ENCODE data around the gene PYGO2.
A peak's percentile ranks its signal among the peaks of the same experiment; 100 is the strongest.
"Not testable (repeated sequence)": the region's sequence is repeated elsewhere in the genome, so short reads cannot be mapped to it uniquely, and the experiment has no call there.

PYGO2 gene

DNA sequence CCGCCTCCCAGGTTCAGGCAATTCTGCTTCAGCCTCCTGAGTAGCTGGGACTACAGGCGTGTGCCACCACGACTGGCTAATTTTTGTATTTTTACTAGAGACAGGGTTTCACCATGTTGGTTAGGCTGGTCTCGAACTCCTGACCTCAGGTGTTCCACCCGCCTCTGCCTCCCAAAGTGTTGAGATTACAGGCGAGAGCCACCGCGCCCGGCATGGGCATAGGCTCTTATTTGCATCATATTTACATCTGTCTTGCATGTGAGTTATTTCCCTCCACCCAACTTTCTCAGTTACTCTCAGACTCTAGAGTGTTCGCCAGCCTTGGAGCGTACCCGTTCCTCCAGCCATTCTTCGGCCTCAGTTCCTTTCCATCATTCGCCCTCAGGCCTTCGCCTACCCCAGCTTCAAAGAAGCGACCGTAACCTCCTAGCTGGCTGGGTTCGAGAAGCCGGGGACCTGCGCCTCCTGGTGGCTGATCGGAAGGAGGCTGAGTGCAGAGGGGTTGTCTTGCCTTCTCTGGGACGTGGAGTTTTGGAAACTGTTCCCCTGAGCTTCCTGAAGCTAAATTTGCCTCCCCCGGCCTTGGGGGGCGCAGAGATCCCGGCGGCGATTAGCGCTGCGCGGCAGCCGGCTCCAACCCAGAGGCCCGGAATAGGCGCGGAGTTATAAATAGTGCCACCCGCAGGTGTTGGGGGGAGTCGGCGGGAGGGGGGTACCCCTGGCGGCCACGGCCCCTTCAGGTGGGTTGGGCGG, 37.4 kb upstream of the PYGO2 start:
- no peak for DNase-seq (ENCODE audit: low read depth)
- no peak overlapping the region for H3K4me3 ChIP-seq (ENCODE audit: low read depth, low read length)
- TF ChIP-seq, protein P1, sequence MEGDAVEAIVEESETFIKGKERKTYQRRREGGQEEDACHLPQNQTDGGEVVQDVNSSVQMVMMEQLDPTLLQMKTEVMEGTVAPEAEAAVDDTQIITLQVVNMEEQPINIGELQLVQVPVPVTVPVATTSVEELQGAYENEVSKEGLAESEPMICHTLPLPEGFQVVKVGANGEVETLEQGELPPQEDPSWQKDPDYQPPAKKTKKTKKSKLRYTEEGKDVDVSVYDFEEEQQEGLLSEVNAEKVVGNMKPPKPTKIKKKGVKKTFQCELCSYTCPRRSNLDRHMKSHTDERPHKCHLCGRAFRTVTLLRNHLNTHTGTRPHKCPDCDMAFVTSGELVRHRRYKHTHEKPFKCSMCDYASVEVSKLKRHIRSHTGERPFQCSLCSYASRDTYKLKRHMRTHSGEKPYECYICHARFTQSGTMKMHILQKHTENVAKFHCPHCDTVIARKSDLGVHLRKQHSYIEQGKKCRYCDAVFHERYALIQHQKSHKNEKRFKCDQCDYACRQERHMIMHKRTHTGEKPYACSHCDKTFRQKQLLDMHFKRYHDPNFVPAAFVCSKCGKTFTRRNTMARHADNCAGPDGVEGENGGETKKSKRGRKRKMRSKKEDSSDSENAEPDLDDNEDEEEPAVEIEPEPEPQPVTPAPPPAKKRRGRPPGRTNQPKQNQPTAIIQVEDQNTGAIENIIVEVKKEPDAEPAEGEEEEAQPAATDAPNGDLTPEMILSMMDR (IDR thresholded peaks at IDR 0.05; ENCODE audit: control insufficient read depth, extremely low read depth, insufficient read depth), result peak; percentile 49

DNA sequence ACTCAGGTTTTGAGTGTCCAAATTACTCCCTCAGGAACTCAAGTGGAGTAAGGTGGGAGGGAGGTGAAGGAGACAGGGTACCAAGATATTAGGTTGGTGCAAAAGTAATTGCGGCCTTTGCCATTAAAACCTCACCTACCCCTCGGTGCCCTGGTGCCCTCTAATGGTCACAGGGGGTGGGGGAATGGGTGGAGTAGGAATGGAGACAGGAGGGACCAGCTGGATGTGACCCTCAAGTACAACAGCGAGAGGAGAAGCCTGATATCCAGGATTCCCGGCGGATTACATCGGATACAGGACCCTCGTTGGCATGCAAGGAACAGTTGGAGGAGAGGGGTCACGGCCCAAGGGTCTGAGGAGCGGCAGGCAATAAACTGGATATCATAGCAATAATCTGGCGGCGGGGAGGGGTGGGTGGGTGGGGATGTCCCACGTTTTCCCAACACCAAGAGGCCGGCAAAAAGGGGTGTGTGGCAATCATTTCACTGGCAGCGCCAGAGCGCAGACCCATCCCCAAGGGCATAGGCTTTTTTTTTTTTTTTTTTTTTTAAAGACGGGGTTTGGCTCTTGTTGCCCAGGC, 36.7 kb upstream of the PYGO2 start:
- TF ChIP-seq, protein P1 (IDR thresholded peaks at IDR 0.05; ENCODE audit: control insufficient read depth, extremely low read depth, insufficient read depth), result peak; percentile 27
- no peak for DNase-seq (ENCODE audit: low read depth)
- H3K4me3 ChIP-seq (ENCODE audit: low read depth, low read length), result no peak overlapping the region

DNA sequence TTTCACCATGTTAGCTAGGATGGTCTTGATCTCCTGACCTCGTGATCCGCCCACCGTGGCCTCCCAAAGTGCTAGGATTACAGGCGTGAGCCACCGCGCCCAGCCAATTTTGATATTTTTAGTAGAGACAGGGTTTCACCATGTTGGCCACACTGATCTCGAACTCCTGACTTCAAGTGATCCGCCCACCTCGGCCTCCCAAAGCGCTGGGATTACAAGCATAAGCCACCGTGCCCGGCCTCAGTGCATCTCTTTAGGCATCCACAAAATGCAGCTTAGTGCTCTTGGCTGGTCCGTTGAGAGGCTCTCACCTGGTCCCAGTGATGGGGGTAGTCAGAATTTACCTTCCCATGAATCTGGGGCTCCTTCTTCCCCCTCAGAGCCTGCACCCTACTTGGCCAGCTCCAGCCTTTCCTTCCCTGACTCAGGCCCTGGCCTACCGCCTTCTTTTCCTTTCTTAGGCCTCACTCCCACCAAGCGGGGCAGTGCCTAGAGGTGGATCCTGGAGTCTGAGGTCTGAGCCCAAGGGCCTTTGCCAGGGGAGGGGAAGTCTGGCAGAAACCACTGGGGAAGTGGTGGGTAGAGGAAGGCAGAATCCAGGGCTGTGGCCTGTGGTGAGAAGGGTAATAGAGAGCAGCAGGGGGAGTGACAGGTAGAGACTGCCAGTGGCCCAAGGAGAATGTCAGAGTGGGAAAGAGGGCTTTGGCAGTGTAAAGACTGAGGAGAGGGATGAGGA, 35.6 kb upstream of the PYGO2 start:
- no peak for DNase-seq (ENCODE audit: low read depth)
- H3K4me3 ChIP-seq (ENCODE audit: low read depth, low read length), result no peak overlapping the region
- TF ChIP-seq, protein P1 (IDR thresholded peaks at IDR 0.05; ENCODE audit: control insufficient read depth, extremely low read depth, insufficient read depth), result no peak

DNA sequence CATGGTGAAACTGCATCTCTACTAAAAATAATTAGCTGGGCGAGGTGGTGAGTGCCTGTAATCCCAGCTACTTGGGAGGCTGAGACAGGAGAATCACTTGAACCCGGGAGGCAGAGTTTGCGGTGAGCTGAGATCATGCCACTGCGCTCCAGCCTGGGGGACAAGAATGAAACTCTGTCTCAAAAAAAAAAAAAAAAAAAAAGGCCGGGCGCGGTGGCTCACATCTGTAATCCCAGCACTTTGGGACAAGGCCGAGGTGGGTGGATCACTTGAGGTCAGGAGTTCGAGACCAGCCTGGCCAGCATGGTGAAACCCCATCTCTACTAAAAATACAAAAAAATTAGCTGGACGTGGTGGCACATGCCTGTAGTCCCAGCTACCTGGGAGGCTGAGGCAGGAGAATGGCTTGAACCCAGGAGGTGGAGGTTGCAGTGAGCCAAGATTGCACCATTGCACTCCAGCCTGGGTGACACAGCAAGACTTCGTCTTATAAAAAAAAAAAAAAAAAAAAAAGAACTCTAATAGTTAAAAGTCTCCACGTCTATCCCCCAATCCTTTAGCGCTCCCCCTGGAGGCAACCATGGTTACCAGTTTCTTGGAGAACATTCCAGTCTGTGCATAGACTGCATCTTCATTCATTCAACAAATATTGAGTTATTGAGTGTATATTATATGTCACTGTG, 33.9 kb upstream of the PYGO2 start:
- DNase-seq (ENCODE audit: low read depth); H3K4me3 ChIP-seq (ENCODE audit: low read depth, low read length): not testable (repeated sequence)
- TF ChIP-seq, protein P1 (IDR thresholded peaks at IDR 0.05; ENCODE audit: control insufficient read depth, extremely low read depth, insufficient read depth), result peak; percentile 41

DNA sequence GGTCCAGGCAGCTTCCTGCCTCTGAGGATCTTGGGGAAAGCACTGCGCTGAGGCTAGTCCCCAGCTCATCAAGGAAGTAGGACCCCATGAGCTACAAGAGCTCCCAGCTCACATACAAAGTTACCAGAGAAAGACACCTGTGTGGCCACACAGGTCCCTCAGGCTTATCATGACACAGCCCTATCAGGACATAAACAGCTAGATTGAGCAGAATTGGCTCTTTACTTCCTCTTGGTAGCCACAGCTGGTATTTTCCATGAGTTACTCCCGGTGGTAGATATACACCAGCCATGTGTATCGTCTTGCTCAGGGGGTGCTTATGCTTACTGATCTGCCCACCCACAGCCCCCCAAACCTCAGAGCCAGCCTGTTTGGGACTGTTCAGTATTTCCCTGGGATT, 33.0 kb upstream of the PYGO2 start:
- H3K4me3 ChIP-seq (ENCODE audit: low read depth, low read length), result no peak overlapping the region
- no peak for DNase-seq (ENCODE audit: low read depth)
- TF ChIP-seq, protein P1 (IDR thresholded peaks at IDR 0.05; ENCODE audit: control insufficient read depth, extremely low read depth, insufficient read depth), result no peak

DNA sequence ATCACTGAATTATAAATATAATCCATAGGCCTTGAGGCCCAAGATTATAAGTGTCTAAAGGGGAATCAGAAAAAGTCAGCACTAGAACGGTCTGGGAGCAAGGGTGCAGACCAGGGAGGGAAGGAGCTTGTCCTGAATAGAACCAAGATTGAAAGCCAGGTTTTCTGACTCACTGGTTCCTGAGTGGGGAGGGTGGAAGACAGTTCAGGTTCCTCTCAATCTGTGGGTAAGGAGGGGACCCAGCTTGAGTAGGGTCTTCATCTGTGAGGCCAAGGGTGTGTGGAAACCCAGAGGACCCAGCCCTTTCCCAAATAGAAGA, 32.6 kb upstream of the PYGO2 start:
- no peak for DNase-seq (ENCODE audit: low read depth)
- no peak overlapping the region for H3K4me3 ChIP-seq (ENCODE audit: low read depth, low read length)
- TF ChIP-seq, protein P1 (IDR thresholded peaks at IDR 0.05; ENCODE audit: control insufficient read depth, extremely low read depth, insufficient read depth), result no peak

Data from LNCaP clone FGC (cell line).